Stimulated activated CD8-positive, alpha-beta memory T cell treated with anti-CD3 and anti-CD28 coated beads, Interleukin-4, amount 100 ng/mL, for 24 hours (primary cell): Measurements from ENCODE around the gene HOXD10.

Source experiments
- DNase-seq: peaks from one replicate; pipeline ENCODE4 v3.0.0-alpha.2; 2020; ENCODE audit warnings: low read depth

The HOXD10 gene

DNA sequence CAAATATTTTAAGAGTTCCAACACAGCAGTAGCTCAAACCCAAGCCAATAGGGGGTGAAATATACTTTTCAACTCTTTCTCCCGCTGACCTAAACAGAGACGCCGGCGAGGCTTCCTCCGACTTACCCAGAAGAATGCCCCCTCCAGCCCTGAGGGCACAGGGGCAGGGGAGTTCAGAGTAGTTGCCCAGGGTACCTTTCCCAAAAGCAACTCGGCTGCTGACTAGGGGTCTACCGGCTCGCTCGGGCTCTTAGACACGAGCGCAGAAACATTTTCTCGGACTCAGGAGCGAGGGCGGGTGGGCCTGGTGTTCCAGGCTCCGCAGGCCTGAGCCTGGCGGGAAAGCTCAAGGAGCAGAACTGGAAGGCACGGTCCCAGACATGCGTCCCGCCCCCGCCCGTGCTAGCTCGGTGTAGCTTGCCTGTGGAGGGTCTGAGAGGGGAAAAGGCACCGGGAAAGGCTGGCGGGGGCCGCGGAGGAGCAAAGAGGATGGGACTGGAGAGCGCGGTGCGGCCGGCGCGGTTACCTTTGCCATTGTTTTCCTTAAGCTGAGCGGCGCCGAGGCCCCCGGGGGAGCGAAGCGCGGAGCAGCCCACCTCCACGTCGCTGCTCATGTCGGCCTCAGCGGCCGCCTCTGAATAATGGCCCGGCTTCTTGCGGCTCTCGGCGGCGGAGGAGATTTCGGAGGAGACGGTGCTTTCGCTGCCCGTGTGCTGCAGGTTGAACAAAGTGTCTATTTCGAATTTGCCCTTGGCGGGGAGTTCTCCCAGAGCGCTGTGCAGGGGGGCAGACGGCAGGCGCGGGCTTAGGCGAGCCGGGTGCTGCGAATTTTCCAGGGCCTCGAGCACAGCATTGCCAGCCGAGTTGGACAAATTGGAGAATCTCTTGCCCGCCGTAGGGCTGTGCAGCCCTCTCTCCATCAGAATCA is 33.5 kb upstream of the HOXD10 start:
- no peak for DNase-seq

DNA sequence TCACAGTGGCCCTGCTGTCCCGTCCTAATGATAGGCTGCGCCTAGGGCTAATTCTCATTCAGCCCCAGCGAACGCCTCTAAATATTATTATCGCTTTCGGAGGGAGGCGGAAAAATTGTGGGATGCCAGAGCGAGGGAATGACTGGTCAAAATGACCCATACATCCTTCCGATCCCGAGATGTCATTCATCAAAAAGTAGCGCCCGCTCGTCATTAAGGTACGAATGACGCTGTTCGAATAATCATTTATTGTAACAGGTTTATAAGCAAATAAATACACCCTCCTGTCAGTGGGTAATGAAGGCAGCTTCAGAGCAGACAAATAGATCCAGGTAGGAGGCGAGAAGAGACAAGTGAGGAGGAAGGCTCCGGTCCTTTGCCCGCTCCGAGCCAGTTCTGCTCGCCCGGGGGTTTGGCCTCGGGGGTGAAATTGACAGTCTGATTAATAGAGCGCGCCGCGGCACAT is 32.7 kb upstream of the HOXD10 start, which contains the start of gene EVX2:
TSS of gene EVX2 (minus strand) at position 167 of the 466 bp plus-strand sequence. CDS start 186 bp downstream, outside the sequence.
- no peak for DNase-seq

DNA sequence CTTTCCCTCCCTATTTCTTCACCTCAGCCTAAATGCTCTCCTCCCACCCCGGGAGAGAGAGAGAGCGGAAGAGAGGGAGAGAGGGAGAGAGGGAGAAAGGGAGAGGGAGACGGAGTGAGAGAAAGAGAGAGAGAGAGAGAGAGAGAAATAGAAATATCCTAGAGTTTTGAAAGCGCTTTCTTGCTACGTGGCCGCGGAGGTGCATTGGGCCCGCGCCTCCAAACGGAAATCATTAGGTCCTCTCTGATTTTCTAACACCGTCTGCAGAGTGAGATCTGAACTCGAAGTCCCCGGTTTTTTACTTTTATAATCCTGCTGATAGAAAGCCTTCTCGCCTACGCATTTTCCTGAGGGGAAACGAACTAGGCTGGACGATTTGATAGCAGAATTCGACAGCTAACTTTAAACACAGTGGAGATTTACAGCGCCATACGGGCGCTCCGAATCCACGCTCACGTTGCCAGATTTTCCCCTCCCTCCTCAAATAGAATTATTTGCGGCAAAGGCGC is 31.9 kb upstream of the HOXD10 start:
- no peak for DNase-seq

DNA sequence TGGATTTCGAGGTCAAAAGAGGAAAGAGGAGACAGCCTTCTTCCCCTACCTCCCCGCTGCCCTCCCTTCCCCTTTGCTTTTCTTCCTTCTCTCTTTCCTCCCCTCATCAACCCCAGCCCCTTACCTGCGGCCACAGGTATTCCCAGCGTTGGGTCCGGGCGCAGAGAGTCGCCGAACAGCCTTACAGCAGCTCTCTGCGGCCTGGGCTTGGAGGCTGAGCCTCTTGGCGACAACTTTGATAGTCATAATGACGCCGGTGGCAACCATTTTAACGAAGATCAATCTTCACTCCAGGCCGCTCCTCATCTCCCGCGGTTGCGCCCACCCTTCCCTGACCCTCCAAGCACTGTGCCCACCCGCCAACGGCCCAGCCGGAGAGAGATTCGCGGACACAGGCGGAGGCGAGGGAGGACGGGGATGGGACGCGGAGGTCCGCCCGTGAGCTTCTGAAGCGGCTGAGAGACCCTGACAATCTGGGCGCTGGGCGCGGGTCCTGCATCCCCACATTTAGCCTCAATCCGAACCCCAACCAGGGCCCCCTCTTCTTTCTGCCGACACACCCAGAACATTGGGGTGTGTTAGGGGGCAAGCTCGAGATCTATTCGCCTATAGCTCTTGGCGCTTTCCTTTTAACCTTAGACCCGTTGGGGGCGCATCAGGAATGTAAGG is 31.3 kb upstream of the HOXD10 start:
- no peak for DNase-seq

DNA sequence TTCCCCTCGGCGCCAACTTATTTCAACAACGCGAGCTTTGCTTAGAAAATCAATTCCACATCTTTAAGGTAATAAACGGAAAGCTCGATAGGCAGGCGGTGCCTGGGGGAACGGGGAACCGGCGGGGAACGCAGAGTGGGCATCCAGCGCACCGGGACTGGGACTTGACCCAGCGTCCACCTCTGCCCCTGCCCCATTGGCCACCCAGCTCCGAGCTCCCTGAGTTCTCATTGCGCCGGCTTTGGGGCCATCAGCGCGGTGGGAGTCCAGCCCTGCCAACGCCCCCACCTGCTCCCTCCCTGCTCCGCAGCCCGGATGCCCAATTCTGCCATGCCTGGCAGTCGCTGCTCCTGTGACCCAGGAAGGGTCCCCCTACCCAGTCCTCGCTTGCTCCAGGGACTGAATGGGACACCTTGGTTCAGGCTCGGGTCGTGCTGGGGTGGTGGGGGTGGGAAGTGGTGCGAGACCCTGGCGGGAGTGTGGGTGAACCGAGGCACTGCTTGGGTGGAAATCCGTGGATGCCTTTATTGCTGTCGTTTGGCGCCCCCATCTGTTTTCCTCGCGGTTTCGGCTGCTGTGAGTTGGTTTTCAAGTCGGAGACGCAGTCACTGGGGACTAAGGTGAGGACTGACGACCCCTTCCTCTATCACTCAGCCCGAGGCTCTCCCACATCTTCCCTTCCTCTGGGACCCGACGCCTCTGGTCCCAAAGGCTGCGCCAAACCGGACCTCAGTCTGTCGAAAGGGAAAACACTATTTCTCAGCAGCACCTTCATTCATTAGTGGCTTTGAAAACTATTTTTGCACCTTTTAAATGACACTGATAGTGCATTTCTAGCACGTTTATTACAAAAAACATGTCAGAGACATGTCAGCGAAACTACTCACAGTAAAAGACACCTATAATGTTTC is 30.5 kb upstream of the HOXD10 start:
- no peak for DNase-seq

DNA sequence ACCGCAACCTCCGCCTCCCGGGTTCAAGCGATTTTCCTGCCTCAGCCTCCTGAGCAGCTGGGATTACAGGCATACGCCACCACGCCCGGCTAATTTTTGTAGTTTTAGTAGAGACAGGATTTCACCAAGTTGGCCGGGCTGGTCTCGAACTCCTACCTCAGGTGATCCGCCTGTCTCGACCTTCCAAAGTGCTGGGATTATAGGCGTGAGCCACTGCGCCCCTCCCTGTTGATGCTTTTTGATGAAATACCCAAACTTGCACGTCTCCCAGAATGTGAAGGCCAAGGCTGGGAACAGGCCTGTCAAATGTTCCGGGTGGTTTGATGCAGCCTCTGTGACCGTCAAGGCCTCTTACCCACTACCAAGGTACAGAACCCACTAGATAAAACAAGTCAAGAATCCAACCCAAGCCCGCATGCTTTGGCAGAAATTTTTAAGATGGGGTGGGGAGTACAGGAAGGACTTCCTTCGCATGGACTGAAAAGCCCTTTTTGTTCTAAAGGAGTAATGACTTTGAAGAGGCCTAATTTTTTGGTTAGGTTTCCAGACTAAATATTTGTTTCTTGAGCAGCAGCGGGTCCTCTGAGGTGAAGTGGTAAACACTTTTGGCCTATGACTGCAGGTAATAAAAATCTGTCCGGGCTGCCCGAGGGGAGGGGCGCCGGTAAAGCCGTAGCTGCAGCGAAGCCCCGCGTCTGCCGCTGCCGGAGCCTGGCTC is 29.1 kb upstream of the HOXD10 start:
- DNase-seq, result no peak

DNA sequence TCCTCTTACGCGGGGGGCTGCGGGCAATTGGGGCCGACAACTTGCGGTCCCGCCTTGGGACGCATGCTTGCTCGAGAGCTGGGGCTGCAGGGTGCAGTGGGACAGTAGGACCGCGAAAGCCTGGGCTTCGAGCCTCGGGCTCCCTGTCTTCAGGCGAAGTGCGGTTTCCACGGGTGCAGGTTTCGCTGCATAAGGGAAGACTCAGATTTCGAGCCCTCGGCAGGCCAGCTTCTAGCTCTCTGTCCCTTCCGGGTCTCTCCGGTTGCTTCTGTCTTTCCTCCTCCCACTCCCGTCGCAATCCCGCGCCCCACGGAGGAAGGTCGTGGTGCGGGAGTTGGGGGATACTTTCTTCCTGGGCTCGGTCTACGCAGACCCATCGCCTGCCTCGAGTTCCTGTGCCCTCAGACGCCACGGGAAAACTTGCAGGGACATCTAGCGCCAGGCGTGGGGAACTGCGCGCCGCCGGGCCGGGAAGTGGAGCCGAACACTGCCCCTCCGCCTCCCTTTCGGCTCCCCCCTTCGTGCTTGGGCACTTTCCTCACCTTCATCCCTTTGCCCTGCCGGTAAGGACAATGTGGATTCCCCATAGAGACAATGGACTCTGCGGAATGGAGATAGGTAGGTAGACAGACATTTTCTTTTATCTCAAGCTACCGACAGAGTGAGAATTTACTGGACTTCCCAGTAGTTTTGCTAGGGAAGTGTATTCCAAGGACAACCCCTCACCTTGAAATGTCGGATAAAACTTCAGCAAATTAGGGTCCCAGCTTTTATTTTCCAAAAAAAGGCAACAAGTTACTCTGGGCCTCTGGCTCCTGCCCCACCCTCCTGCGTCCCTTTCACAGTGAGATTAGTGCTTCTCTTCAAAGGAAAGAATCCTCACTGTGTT is 28.3 kb upstream of the HOXD10 start:
- no peak for DNase-seq

DNA sequence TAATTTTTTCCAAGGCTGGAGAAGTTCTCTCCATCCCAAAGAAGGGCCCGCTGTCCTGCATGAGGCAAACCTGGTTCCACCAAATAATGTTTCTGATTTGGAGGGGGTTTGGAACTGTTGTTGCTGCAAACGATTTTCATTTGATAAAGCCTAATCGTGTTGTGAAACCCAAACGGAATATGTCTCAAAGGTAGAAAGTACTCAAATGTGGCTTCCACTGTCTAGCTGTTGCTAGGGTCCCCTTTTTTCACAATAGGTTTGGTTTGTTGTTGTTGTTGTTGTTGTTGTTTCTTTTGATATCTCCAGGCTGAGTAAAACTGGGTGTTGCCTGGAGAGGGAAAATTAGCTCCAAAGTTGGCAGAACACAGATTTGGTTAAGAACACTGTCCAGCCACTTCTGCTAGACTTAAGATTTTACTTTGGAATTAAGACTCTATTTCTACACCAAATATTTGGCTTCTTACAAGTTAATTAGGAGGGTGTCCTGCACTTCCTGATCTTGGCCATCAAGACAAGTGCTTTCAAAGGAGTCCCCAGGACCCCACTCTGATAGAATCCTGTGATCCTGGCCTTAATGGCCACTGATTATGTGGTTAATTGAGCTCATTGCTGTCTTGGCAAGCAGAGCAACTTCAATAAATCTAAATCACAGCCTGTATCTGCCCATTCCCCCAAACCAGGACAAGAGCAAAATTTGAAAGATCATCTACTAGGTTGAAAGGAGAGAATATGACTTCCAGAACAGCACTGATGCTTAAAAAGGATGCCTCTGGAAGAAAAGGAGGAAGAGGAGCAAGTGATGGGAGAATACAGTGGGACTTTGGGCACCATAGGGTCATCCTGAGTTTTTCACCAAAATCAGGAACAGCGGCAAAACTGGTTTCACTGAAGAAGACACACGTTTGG is 27.4 kb upstream of the HOXD10 start:
- no peak for DNase-seq

DNA sequence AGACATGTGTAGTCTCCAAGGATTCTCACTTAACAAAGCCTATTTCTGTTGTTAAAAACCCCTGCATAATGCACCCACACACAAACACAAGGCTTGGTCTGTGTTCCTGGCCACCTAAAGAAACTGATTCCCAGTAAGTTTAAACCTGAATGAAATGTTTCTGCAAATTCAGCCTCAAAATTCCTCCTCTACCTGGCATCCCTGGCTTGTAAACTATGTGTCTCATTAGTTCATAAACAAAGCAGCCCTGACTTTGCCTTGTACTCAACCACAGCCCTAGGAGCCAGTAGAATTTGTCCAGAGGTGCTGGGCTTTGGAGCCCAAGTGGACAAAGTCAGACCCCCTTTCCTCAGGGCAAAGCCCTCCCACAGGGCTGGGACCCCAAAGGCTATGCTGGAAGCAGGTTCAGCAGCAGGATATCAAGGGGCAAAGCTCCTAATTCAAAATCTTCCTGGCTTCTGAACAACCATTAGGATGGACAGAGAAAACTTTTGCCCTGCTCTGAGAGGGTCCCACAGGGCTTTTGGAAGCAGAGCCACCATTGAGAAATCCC is 26.7 kb upstream of the HOXD10 start:
- DNase-seq, result no peak

DNA sequence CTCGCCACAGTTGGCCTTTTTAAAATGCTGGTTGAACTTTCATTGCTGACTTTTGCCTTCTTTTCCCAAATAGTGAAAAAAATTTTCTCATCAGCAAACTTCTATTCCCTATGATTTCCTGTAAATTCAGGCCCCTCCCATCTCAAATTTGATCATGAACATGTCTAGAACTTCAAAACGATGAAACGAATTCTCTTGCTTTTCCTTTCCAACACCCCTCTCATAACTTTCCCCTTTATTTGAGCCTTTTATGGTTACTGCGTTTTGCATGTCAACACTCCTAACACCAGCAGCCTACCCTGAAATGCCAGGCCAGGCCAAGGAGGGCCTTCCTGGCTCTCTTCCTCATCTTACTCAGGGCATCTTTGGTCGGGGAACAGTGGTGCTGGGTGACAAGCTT is 25.7 kb upstream of the HOXD10 start:
- DNase-seq, result no peak

DNA sequence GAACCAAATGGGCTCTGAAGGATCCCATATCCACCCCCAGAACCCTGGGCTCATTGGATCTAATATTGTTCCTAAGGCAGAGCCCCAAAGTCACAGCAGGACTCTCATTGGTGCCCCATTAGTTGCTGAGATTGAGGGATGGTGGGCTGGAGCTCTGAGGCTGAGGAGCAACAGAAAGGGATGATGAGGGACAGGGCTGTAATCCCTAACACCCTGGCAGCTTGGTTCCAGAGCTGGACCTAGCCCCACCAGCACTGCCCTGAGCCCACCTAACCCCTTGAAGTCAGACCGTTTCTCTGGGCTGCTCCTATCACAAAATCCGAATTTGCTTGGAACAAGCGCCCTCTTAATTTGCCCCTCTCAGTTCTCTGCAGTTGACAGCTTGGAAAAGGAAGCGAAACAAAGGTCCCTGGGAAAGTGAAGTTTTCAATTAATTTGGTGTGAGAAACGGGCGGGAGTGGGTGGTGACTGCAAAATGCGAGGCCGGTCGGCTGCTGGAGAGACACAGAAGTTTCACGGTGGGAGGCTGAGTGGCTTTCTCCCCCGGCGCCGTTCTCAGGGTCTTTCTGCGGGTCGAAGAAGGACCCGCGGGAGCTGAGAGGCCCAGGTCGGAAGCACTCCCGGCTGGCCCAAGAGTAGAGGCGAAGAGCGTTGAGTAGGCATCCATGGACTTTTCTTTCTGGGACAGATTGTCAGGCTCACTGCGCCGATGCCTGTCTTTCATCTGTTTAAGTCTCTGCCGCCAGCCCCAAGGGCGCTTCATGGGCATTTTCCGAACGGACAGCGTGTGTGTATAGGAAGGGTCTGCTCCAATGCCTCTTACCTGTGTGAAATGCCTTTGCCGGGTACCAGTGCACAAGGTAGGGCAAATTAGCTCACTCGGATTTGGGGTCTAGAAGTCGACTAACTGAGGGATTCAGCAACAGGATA is 25.0 kb upstream of the HOXD10 start:
- DNase-seq, result no peak

DNA sequence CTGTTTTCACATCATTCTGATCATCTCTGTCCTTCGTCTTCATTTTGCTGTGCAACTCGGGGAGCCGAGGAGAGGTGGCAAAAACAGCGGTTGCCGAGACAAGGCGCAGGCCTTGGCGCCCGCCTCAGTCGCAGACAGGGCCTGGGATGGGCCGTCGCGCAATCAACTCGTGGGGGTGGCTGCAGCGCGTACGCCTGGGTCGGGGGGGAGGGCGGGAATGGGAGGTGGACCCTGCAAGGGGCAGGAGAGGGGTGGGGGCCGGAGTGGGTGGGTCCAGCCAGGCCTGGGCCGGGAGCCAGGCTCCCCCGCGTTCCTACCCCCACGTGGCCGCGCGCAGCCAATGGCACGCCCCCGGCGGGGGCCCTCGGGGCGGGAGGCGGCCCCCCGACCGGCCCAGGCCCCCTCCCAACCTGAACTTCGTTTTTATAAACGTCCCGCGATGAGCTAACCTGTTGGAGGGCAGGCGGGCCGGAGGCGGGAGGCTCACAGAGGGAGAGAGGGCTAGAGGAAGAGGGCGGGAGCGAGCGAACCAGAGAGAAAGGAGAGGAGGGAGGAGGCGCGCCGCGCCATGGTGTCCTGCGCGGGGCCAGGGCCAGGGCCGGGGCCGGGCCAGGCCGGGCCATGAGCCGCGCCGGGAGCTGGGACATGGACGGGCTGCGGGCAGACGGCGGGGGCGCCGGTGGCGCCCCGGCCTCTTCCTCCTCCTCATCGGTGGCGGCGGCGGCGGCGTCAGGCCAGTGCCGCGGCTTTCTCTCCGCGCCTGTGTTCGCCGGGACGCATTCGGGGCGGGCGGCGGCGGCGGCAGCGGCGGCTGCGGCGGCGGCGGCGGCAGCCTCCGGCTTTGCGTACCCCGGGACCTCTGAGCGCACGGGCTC is 24.1 kb upstream of the HOXD10 start, which contains the start of gene HOXD13:
TSS of gene HOXD13 (plus strand) at position 452 of the 875 bp plus-strand sequence. CDS start at position 622, 170 bp downstream.
- no peak for DNase-seq

DNA sequence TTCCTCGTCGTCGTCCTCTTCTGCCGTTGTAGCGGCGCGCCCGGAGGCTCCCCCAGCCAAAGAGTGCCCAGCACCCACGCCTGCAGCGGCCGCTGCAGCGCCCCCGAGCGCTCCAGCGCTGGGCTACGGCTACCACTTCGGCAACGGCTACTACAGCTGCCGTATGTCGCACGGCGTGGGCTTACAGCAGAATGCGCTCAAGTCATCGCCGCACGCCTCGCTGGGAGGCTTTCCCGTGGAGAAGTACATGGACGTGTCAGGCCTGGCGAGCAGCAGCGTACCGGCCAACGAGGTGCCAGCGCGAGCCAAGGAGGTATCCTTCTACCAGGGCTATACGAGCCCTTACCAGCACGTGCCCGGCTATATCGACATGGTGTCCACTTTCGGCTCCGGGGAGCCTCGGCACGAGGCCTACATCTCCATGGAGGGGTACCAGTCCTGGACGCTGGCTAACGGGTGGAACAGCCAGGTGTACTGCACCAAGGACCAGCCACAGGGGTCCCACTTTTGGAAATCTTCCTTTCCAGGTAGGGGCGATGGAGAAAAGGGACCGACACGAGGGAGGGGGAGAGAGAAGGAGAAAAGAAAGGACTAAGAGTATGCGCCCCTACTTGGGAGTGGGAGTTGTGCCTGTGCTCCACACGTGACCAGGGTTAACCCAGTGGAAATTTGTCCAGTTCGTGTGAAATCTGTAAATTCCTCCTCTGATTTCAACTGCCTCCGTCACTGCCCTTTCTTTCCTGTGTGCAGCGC is 23.3 kb upstream of the HOXD10 start:
- no peak for DNase-seq

DNA sequence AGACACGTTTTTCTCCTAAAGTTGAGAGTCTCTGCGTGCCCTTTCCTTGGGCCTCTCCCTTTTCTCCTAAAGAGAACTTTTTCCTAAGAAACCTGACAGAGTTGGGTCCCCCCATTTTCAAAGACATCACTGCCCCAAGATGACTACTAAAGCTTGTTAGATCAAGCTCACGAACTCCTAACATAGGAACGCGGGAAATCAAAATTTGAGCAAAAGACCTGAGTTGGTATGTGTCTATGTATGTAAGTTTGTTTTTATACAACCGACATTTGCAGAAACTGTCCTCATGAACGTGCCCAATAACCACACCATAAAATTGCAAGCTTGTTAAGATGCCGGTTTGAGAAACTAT is 22.7 kb upstream of the HOXD10 start:
- no peak for DNase-seq

DNA sequence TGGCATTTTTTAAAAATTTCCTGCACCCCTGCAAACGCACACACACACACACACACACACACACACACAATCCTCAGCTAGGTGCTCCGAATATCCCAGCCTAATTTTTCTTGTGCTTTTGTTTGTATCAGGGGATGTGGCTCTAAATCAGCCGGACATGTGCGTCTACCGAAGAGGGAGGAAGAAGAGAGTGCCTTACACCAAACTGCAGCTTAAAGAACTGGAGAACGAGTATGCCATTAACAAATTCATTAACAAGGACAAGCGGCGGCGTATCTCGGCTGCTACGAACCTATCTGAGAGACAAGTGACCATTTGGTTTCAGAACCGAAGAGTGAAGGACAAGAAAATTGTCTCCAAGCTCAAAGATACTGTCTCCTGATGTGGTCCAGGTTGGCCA is 22.2 kb upstream of the HOXD10 start:
- no peak for DNase-seq

DNA sequence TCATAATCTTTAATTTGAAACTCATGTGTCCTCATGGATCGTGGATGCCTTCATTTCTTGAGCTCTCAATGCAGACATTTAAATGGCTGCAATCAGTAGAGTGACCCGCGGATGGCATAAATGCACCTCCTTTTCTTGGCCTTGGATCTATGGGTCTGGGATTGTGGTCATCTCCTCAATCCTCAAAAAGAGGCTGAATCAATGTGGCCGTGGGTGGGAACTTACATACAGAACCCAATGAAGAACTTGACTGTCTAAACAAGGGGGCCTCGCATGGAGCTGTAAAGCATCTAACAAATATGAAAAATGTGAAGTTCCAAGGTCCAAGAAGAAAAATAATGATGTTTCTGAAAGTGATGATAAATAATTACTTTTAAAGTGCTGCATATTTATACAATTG is 21.2 kb upstream of the HOXD10 start:
- DNase-seq, result no peak
